ENCODE results near the gene CAPN5.
A peak's percentile ranks its signal among the peaks of the same experiment; 100 is the strongest.

CAPN5 gene

DNA sequence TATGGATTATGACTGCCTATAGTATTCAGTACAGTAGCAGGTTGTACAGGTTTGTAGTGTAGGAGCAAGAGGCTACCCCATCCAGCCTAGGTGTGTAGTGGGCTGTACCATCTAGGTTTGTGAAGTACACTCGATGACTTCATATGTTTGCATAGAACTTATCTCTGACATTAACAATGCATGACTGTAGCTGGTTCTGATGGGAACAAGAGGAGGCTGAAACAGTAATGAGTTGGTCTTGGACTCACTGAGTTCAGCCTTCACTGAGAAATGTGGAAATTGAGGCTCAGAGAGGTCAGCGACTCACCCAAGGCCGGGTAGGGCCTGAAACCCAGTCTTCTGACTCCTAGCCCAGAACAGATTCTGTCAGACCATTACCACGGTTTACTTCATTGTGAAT lies 74.3 kb downstream of the CAPN5 start:
- Histone ChIP-seq H3K27ac (peak overlapping the region in 1 of 2 donors; percentile 46), H3K4me3 (no peak overlapping the region)
- no peak for DNase-seq (ENCODE audit: low spot score)
- TF ChIP-seq, protein P1, sequence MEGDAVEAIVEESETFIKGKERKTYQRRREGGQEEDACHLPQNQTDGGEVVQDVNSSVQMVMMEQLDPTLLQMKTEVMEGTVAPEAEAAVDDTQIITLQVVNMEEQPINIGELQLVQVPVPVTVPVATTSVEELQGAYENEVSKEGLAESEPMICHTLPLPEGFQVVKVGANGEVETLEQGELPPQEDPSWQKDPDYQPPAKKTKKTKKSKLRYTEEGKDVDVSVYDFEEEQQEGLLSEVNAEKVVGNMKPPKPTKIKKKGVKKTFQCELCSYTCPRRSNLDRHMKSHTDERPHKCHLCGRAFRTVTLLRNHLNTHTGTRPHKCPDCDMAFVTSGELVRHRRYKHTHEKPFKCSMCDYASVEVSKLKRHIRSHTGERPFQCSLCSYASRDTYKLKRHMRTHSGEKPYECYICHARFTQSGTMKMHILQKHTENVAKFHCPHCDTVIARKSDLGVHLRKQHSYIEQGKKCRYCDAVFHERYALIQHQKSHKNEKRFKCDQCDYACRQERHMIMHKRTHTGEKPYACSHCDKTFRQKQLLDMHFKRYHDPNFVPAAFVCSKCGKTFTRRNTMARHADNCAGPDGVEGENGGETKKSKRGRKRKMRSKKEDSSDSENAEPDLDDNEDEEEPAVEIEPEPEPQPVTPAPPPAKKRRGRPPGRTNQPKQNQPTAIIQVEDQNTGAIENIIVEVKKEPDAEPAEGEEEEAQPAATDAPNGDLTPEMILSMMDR (IDR thresholded peaks at IDR 0.05) = no peak

- TF ChIP-seq, protein P1 (IDR thresholded peaks at IDR 0.05) = no peak
- Histone ChIP-seq H3K27ac (no peak overlapping the region), H3K4me3 (no peak overlapping the region)
- DNase-seq (ENCODE audit: low spot score) = no peak
Measured at GRCh38 chr11:77141475-77141874, 74.7 kb downstream of the CAPN5 start.

DNA sequence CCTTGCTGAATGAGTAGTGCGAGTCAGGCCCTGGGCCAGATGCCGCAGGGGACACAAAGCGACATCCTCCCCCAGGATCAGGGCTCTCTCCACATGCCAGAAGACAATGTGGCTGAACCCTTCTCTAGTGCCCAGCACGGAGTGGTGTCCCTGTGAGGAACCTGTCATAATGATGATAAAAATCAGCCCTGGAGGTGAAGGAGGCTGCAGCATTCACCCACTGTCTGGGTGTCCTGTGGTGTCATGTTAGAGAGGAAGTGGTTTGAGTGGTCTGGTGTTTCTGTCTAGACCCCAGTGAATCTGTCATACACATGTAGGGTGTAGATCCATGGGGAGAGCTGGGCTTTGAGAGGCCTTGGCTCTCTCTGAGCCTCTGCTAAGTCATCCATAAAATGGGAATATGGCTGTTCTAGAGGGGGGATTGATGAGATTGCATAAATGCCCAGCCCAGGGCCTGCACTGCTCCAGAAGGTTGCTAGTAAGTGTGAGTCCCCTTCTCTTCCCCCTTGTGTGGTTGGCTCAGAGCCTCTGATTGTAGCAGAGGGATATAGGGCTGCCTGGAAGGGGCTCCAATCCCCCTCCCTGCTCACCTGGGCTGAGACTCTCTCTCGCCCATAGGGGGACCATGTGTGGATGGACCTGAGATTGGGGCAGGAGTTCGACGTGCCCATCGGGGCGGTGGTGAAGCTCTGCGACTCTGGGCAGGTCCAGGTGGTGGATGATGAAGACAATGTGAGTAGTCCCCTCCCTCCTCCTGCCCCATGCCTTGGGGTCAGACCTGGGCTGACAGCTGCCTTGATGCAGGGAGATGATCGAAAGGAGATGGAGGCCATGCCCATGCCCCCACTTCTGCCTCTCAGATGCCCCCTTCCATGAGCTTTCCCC lies 75.6 kb downstream of the CAPN5 start:
- TF ChIP-seq, protein P1 (IDR thresholded peaks at IDR 0.05) = no peak
- no peak overlapping the region for H3K4me3 ChIP-seq
- no peak for DNase-seq (ENCODE audit: low spot score)
- H3K27ac ChIP-seq = no peak overlapping the region

DNA sequence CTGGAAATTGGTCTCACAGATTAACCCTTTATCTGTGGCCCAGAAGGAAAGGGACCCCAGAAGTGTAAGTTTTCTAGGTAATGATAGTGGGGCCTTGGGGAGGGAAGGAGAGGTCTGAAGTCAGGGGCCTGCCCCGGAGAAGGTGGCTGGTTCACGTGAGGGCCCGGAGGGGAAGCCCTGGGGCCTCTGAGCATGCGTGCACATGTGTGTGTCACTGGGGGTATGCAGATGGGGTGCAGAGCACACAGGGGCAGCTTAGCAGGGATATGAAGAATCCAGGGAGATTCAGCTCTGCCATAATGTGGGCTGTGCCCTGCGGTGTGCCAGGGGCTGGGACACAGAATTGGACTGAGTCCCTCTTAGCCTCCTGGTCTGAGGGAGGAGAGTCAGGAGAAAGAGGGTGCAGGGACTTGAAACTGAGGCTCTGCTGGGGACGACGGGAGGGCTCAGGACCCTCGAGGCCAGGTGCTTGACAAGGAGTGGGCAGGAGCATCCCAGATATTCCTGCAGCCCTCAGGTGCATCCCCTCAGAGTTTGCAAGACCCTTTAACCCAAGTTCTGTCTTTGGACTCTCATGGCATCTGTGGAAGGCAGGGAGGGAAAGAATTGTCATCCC lies 76.7 kb downstream of the CAPN5 start:
- no peak for DNase-seq (ENCODE audit: low spot score)
- Histone ChIP-seq H3K4me3 (no peak overlapping the region), H3K27ac (no peak overlapping the region)
- TF ChIP-seq, protein P1 (IDR thresholded peaks at IDR 0.05) = no peak

DNA sequence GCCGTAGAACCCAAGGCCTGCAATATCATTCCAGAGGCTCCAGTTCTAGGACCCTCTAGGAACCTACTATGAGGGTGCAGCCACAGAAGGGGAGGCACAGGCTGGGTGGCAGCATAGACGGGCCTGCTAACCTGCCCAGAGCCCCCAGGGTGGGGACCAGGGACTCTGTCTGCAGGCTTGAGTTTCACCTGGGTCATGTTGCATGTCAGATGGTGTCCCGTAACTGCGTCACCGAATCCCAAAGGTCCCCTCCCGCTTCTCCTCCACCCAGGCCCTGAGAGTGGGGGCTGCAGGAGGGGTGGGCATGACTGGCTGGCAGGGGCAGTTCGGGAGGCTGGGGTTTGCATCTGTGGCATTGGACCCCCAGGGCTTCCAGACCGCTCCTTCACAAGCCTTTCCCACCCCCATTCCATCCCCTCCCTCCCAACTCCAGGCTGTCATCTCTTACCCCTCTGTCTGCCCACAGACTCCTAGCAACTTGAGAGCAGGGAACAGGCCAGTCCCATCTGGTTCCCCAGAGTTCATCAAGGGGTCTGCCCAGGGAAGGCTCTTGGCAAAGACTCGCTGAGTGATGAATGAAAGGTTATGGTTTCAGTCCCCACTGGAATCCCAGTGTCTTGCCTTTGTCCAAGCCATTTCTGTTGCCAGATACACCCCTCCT lies 77.6 kb downstream of the CAPN5 start:
- TF ChIP-seq, protein P1 (IDR thresholded peaks at IDR 0.05) = no peak
- H3K4me3 ChIP-seq = no peak overlapping the region
- H3K27ac ChIP-seq = no peak overlapping the region
- no peak for DNase-seq (ENCODE audit: low spot score)

DNA sequence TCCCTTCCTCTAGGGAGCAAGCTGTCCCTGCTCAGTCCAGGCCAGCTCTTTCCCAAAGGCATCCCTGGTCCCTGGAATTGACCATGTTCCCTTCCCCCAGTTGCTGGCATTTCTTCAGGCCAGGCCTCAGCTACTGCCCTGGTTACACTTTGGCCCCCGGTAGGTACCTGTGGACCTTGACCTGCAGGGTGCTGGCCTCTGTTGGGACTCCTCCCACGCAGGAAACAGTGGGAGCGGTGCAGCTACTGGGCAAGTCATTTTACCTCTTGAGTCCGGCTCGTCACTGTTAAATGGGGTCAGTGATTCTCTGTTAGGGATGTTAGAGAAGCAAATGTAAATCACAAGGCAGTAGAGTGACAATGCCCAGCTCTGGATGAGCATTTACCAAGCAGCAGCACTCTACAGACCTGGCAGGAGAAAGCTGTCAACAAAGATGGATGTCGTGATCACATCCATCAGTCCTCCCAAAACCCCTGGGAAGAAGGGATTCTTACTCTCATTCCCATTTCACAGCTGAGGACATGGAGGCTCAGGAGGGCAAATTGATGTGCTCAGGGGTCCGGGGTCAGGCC lies 78.2 kb downstream of the CAPN5 start:
- Histone ChIP-seq H3K4me3 (no peak overlapping the region), H3K27ac (no peak overlapping the region)
- no peak for DNase-seq (ENCODE audit: low spot score)
- TF ChIP-seq, protein P1 (IDR thresholded peaks at IDR 0.05) = no peak
